Kidney capillary endothelial cell (primary cell): ENCODE measurements around the gene BPHL.
"Not testable (repeated sequence)": the region's sequence is repeated elsewhere in the genome, so short reads cannot be mapped to it uniquely, and the experiment has no call there.

ENCODE experiments used
- DNase-seq: peaks from one replicate; pipeline ENCODE4 v3.0.0-alpha.2; 2018; ENCODE audit warnings: low spot score

BPHL gene

DNA sequence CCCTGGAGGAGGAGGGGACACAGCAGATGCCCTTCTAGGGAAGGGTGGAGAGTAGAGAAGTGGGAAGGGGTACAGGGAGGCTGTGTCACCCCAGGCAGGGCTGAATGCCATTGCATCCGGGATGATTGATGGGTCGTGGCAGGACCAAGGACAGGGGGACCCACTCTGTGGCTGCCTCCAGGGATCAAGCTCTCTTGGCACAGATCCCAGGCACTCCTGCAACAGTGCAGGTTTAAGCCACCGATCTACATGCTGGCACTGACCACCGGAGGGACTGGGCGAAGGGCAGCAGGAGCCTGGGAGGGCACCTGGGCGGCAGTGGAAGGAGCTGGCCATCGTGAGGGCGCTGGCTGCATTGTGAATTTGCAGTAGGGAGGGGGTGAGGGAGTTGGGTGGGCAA, 61.4 kb downstream of the BPHL start:
- DNase-seq = not testable (repeated sequence)

DNA sequence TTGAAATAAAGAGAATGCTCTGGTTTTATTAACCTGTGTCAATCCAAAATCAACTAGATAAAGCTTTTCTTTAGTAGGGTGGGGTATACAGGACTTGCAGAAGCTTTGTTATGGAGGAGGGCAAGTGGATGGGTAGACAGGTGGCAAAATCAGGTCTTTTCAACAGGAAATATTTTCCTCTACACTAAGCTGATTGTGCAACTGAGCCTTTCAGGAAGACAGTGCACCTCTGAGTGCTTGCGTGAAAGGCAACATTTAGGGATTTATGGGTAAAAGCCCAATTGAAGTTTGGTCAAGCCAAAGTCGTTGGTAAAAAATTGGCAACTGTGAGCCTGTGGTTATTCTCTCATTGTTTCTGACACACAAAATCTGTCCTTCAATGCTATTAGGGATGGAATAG, 62.6 kb downstream of the BPHL start:
- no peak for DNase-seq

DNA sequence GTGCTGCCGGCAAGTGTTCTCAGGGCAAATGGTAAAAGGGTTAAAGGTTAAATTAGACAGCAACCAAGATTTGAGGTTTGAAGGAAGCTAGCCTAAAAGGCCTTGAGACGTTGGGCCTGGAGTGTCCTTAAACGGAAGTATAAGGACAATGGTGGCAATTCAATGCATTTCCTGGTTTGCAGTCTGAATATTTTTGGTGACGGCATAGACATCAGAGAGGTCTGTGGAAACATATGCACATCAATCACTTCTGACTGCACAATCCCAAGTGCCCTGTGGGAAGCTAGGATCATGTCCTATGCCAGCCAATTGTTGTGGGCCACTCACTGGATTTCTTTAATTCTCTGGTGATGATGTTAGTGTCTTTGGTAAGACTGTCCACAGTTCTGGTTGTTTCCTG, 64.6 kb downstream of the BPHL start:
- peak; percentile 91 for DNase-seq

DNA sequence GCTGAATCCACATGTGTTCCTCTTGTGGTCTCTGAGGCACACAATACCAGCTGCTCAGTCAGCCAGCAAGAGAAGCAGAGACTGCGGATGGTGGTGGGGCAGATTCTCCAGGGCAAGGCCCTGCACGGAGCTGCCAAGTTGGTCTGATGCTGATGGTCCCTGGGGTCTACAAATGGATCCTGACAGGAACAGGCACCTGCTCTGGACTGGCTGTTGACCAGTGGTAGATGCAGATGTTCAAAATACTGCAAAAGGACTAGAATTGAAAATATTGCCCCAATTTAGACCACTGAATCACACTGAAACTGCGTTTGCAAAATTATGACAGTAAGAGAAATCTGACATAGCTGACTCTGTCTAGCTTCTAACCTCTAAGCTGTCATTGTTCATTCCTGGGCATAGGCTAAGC, 68.5 kb downstream of the BPHL start:
- no peak for DNase-seq

DNA sequence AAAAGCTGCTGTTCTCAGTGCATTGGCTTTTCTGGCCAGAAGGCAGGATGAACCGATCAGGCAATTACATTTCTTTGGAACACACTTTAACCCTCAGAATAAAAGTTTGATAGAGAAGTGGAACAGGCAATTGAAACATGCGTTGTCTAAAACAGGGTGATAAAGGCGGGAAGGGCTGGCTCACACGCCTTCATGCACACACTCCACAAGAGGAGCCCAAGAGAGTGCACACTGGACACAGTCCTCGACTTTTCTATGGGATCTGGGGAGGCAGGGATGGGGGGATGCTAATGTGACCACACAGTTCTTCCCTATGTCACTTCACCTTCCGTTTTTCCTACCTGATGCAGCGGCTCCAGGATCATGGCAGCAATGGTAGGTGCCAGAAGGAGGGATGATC, 69.8 kb downstream of the BPHL start:
- no peak for DNase-seq

DNA sequence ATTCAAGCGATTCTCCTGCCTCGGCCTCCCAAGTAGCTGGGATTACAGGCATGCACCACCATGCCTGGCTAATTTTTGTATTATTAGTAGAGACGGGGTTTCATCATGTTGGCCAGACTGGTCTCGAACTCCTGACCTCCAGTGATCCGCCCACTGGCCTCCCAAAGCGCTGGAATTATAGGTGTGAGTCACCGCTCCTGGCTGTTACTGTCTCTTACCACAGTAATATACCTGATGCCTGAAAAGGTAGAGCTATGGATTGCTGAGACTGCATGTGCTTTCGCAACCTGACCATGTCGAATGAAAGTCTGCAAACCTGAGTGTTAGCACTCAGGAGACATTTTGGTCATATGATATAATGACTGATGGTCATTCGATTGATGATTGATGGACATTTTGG, 70.7 kb downstream of the BPHL start:
- not testable (repeated sequence) for DNase-seq

DNA sequence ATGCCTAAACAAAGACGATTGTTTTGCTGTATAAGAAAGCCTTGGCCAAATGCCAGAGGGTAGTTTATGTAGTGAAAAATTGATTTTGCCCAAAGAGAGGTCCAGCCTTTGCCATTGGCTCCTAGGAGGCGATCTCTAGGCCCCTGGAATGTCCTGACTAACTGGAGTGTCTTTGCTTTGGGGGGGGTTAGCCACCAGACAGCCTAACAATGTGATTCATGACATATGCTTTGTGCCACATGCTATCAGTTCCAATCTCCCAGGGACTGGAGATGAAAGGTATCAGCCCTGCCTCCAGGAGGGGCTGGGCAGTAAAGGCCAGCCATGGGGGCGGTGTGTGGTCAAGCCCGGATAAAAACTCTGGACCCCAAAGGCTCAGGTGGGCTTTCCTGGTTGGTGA, 71.5 kb downstream of the BPHL start:
- no peak for DNase-seq

DNA sequence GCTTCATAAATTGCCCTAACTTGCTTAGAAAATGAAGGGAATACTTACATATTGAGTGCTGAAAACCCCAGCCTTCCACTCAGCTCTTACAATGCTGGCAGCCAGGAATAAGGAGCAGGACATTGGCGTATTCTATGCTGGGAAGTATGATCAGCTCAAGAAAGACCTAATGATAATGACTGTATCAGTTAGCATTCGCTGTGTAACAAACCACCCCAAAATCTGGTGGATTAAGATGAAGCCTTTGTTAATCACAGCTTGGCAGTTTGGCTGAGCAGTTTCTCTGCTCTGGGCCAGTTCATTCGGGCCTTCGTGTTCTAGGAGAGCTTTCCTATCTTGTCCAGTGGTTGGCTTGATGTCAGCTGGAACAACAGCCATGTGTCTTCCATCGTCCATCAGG, 72.3 kb downstream of the BPHL start:
- no peak for DNase-seq

DNA sequence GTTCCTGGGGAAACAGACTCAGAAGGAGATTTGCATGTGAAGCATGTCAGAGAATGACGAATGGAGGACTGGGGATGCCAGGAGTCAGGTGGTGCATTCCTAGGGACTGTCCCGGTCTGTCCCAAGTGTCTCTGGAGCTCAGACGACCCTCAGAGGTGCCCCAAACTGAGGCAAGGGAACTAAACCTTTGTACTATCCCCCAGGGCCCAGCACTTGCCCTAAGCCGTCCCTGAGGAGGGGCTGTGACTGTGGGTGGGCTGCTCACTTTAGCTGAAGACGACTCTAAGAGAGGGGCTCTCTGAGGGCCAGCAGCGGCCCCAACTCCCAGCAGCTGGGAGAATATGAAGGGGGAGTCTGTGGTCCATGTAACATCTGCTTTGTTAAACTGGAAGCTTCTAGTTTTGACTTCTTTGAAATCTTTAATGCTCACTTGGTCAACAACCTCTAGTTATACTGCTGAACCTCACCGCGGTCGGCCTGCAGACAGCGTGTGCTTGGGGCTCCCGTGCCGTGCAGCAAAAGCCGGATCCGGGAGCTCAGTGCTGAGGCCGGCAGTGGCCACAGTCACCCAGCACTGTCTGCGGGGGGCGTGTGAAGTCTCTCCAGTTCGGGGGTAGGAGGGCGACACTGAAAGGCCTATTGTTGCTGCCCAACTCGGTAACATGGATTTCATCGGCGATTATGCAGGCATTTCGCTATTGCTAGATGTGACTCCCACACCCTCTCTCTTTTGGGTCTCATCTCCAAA, 74.8 kb downstream of the BPHL start:
- DNase-seq = no peak

DNA sequence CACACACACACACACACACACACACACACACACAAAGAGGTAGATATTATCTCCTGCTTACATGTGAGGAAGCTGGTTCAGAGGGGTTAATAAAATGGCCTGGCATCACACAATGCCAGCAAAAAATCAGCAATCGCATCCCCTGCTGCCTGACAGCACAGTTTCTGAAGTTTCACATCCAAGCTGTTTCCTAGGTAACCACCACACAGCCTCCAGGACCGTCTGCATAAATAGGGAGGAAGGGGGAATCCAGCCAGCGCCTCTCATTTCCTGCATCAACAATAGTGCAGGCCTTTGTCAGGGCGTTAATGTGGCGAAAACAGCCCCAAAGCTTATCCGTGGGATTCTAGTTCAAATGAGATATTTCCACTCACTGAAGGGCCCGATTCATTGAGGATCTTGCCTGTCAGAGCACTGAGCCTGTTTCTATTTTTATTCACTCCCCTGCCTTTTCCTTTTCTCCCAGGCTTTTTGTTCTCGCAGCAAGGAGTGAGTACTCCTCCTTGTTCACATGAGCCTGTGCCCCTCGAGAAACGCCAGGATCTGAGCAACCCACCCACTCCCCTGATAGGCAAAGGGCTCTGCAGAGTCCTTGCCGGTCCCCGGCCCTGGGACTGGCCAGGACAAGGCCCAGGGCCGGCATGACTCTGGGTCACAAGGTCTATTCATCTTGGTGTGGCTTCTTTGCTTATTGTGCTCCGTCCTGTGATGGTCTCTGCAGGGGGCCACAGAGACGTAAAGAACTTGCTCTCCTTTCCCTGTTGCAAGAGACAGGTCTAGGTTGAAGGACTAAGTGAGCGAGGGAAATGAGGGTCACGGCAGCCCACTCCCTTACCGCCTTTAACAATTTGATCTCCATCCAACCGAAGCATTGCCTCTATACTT, 76.3 kb downstream of the BPHL start:
- DNase-seq = peak; percentile 75

DNA sequence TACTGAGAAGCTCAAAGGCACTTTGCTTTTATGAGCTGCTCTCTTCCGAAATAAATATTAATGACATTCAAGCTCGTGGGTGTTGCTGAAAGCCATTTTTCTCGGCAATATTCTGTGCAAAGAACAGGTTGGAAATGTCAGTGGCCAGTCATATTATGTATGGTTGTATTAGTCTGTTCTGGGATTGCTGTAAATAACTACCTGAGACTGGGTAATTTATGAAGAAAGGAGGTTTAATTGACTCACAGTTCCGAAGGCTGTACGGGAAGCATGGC, 76.8 kb downstream of the BPHL start:
- no peak for DNase-seq

DNA sequence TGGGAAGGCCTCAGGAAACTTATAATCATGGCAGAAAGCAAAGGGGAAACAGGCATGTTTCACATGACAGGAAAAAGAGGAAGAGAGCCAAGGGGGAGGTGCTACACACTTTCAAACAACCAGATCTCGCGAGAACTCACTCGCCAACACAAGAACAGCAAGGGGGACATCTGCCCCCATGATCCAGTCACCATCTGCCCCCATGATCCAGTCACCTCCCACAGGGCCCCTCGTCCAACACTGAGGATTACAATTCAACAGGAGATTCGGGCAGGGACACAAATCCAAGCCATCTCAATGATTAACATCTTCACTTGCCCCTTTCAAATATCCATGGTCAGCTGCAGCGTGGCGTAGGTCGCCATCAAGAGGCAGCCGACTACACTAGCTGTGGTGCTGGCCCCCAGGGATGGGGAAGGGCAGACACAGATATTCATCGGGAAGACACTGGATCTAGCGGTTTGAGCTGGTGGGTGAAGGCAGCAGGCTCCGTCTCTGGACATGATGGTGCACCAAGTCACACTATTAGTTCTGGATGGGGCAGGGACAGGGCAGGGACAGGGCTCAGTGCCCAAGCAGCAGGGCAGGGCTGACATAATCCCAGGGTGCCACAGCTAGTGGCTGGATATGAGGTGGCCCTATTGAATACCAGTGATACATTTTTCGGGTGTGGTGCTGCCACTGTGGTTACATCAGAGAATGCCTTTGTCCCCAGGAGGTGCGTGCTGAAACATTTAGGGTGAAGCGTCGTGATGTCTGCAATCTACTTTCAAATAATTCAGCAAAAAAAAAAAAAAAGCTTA, 77.4 kb downstream of the BPHL start:
- DNase-seq = no peak

DNA sequence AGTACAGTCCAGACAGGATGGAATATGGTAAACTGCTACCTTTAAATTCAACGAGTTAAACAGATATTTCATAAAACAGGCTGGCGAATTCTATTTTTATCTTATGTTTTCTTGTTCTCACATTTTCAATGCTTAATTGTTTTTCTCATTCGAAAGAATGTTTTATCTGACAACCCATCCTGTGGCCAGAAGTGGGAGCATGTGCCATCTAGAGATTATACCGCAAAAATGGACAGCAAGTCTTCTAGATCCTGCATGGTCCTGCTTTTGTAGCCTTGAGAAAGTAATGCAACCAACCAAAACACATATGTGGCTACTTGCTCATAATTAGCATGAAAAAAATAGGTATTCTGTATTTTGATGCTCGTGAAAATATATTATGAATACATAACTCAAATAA, 78.3 kb downstream of the BPHL start:
- DNase-seq = no peak

DNA sequence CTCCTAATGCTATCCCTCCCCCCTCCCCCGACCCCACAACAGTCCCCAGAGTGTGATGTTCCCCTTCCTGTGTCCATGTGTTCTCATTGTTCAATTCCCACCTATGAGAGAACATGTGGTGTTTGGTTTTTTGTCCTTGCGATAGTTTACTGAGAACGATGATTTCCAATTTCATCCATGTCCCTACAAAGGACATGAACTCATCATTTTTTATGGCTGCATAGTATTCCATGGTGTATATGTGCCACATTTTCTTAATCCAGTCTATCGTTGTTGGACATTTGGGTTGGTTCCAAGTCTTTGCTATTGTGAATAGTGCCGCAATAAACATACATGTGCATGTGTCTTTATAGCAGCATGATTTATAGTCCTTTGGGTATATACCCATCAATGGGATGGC, 79.2 kb downstream of the BPHL start:
- not testable (repeated sequence) for DNase-seq

DNA sequence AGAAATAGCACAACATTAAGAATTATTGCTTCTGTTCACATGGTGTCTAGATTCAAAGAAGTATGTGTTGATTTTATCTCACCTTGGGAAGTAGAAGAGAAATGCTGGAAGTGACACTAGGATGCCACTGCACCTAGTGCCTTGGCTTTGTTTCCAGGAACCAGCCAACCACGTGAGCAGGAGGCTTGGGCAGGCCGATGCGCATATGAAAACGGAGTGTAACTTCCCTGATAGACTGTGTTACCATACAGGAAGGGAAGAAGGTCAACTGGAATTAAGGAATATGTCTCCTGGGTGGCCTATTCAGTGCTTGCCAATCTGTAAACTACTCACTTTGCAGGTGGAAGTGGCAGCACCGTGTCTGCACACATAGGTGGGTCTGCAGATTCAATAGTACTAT, 80.9 kb downstream of the BPHL start:
- no peak for DNase-seq

DNA sequence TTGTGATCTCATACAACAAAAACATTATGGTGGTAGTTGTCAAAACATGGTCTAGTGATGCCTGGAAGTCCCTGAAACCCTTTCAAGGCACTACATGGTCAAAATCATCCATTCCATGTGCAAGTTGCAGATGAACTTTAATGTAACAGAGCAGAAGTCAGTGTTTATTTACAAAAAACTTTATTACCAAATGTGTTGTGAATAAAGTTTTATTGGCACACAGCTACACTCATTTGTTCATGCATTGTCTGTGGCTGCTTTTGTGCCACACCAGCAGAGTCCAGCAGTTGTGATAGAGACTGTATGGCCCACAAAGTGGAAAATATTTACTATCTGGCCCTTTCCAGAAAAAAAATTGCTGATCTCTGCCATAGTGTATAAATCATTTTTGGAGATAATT, 82.2 kb downstream of the BPHL start:
- no peak for DNase-seq

DNA sequence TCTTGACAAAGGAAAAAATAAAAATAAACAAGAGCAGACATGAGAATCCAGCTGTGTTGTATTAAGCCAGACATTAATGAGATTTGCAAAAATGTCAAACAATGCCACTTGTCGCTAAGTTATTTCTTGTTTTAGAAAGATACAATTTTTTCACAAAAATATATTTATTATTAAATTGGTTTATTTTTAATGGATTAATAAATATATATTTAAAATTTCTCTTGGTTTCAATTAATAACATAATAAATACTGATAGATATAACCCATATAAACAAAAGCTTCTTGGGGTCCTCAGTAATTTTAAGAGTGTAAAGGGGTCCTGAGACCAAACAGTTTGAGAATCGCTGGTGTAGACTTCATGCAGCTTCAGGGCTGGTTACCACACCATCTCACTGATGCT, 82.9 kb downstream of the BPHL start:
- no peak for DNase-seq
